NCI-H1417 treated with DMSO at 0.1 percent for 48 hours (cell line): ENCODE results near the gene GLYATL1.

Experiments
- DNase-seq: peaks from one replicate; lab custom pipeline; 2025; lab: John Stamatoyannopoulos, UW

The GLYATL1 gene

DNA sequence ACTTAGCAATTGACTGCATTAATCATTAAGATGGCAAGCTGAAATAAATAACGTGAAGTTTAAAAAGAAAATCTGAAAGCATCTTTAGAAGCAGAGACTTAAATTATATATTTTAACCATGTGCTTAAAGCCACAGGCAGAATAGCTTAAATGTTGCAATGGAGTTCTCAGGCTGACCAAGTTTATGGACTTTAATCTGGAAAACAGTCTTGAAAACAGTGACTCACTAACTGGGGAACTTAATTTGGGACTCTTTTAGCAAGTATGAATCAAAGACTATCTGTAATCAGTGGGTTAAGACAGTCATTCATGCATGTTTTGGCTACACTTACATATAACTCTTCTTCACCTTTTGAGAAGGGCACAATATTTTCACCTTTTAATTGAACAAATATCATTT, 12.6 kb upstream of the GLYATL1 start:
- no peak for DNase-seq

DNA sequence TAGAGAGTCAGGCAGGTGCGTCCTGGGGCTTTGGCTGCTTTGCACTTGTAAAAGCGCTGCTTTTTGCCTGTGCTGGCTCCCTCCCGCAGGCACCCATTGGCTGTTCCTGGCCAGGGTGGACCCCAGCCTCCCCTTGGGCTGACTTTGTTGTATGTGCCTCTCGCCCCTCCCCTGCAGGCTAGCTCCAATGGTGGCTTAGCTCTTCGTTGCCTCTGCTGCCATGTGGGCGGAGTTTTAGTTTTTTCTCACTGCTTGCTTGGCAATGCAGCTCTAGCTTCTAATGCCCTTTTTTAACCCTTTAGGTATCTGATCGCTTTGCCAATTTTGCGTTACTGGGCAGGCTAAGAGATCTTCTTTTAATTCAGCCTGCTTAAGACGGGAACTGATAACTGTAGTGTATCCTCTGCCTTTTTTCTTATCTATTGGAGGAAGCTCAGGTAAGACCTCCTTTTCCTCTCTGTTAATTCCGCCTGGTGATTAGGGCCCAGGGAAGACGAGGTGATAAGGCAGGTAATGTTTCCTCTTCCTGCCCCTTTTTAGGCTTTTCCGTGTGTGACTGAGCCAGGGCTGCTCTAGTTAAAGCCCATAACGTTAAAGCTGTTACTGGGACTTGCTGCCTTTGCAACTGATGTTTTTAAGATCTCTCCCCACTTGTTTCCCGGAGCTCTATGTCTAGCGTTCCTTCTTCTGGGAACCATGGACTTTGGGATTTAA, 11.7 kb upstream of the GLYATL1 start:
- DNase-seq = no peak

DNA sequence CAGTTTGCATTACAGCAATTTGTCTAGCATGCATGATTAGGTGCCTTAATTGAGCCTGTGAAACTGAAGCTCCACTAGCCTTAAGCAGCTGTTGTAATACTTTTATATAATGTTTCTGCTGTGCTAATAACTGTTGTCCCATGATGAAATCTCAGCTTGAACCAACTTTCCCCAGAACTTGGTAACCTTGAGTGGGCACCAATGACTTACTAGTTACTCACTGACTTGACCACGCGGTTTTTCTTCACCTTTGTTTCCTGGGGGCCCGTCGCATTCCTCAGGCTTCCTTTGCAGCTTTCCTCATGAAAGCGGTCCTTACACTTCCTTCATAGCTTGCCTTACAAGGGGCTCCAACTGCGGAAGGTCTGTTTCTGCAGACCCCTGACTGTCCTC, 11.2 kb upstream of the GLYATL1 start:
- DNase-seq = no peak

DNA sequence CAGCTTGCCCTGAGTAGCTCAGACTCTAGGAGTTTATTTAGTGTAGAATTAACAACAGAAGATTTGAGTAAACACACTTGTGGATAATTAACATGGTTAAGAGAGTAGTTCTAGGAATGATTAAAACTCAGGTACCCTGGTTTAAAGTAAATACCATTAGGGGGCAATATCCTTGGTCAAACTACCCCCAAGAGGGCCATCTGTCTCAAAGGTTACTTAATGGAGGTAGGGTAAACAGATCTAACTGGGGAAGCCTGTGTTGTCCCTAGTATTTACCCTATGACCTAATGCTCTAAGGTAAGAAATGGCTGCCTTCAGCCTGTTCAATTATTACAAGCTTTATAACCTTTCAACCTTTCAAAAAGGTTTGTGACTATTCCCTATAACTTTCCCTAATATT, 10.6 kb upstream of the GLYATL1 start:
- DNase-seq = no peak

DNA sequence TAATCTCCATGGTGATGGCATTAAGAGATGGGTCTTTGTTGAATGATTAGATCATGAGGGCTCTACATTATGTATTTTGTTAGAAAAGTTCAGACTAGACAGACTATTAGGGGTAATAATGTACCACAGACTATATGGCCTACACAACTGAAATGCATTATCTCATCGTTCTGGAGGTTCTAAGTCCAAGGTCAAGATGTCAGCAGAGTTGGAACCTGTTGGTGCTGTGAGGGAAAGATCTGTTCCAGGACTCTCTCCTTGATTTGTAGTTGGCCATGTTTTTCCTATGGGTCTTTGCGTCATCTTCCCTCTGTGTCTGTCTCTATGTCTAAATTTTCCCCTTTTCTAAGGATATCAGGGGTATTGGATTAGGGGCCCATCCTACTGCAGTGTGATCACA, 8.4 kb upstream of the GLYATL1 start:
- no peak for DNase-seq

DNA sequence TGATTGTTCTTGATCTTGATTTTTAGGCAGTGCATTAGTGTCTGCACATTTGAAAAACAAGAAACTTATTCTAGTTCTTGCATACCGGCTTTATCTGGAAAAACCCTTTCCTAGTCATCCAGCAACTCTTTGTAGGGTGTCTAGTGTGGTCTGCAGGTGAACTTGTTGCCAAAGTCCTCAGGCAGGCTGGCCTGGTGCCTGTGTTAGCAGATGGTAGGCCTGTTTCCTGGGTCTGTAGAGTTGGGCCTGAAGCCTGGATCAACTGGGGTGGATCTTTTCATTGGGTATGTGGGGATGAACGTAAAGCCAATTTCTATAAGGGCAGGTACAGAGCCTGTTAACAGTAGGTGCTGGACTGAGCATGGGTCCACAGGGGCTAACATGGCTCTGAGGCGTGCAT, 5.6 kb upstream of the GLYATL1 start:
- DNase-seq = no peak

DNA sequence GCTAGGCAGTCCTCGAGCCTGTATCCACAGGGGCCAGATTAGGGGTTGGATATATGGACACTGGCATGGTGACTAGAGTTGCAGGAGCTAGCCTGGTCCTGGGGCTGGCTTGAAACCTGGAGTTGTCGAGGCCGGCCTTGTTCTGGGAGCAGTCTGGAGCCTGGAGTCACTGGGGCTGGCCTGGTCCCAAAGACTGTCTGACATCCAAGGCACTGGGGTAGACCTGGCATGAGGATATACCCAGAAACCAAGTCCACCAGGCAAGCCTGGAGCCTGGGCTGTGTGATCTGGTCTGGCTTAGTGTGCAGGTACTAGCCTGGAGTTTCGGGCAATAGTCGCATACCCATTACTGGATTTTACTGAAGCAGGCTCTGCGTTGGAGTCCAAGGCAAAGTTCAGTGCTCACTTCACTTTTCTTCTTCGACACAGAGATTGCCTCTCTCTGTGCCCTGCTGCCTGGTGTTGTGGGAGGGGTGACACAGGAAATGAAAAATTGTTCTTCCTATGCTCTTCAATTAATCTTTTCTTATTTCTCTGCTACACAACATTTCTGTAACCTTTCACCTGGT, 4.3 kb upstream of the GLYATL1 start:
- DNase-seq = no peak

DNA sequence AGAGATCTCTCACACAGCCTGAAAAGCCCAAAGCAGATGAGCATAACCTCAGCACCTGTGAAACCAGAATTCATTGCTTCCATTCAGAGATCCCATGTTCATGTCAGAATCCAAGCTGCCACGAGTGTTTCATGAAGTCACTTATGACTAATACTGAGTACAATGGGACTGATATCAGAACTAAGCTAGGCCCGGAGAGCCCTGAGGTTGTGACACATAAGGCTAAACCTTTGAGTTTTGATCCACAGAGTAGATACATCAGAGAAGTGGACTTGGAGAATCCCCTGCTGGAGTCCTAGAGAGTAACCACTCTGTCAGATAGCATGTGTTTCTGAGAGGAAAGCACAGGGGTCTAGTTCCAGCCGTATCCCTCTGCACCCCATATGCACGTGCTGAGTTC, 890 bp upstream of the GLYATL1 start:
- no peak for DNase-seq

DNA sequence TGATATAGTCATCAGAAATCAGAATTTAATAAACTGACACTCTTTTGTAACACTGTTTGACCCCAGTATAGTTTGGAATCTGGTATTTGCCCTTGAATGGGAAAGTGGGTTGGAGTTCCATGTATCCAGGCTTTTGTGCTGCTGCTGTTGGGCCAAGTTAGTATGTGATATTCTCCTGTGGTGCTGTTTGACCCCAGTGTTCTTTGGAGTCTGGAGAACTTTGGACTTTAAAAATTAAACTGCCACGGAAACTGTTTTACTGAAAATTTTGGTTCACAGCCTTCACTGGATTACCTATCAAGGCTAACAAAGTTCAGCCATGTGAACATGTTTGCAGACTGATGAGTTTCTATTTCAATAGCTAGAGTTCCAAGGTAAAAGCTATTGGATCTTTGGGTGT, 740 bp downstream of the GLYATL1 start:
- no peak for DNase-seq

DNA sequence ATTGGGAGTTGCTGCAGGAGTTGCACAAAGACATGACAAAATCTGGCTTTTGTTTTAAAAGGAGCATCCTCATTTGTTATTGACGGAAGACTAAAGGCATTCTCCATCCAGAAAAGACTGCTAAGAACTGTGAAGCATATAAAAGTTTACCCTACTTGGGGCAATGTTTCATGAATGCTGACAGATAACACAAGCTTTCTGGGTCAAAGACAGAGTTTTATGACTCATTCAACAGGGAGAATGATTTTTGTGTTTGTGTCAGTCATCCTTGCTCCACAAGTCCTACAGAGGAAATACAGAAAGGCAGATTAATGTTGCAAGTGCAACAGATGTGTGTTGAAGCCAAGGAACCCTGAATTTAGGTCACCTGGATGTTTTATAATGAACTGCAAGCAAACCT, 2.5 kb downstream of the GLYATL1 start:
- DNase-seq = no peak

DNA sequence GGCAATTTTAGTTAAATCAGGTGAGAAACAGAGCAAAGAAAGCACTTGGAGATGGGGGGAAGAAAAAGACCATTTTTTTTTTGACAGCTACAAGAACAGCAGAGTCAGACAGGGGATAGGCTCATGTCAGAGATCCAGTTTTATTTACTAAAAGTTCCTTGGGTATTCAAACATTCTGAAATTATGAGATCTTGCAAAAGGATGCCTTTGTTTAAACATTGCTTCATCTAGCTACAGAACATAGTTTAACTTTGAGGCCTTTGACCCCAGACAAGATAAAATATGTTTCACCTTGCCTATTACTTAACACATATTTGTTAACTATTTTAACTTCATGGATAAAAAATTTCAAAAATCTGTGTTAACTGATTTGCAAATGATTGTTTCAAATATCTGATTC, 6.4 kb downstream of the GLYATL1 start:
- DNase-seq = no peak

DNA sequence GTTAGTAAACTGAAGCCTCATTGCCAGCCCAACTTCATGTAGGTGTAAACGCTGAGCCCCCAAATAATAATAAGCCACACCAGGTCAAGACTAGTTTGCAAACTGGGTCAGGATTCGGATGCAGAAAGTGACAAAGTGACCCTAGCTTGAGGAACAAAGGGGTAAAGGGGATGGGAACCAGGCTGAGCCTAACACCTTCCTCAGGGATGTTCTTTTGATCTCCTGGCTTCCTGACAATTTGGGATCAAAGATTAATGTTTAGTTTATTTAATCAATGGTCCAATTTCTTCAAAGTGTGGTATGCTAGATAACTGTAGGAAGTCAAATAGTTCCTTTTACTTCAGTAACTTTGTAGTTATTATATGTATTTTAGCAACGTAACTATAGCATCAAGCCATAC, 9.9 kb downstream of the GLYATL1 start:
- no peak for DNase-seq

DNA sequence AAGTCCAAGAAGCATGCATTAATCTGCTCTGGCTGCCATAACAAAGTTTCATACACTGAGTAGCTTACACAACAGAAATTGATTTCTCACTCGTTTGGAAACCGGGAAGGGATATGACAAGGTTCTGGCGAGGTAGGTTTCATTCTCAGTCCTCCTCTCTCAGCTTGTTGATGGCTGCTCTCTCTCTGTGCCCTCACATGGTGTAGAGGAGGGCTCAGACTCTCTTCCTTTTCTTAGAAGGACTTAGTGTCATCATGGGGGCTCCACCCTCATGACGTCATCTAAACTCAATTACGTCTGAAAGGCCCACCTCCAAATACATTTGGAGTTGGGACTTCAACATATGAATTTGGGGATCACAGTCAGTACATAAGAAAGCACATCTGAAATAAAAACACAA, 18.6 kb downstream of the GLYATL1 start:
- DNase-seq = no peak

DNA sequence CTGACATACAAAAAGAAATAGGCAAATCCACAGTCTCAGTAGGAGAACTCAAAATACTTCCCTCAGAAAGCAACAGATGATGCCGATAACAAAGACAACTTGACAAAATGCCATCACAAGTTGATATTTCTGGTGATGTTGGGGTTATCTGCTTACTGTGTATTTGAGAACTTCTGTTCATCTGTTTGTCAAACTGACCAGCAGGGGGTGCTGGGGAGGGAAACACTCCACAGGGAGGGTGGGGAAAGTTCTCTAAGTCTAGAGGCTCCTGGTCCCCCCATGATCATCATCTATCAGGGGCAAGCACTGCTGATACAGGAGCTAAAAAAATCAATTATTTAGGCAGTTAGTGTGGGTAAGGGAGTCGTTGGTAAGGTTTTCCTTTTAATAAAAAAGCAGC, 19.2 kb downstream of the GLYATL1 start:
- DNase-seq = no peak

DNA sequence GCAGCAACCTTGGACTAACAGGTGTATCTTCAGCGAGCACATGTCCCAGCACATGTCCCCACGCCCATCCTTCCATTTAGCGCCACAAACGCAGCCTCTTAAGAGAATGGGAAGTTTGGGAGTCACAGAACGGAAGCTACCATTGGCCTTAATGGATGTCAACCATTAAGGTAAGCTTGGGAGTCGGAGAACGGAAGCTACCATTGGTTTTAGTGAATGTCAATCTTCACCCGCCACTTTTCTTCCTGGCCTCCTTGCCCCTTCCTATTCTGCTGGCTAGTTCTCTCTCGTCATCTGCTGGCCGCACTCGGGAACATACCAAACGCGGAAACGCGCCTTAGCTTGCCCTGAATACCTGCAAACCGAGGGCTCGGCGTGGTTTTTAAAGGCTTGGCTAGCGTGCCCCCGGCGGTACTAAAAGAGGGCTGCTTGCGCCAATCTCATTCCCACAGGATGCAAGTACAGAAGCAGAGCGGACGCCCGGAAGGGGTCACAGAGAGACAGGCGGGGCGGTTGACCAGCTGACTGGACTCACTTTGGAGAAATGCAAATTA, 24.3 kb downstream of the GLYATL1 start:
- DNase-seq = no peak

DNA sequence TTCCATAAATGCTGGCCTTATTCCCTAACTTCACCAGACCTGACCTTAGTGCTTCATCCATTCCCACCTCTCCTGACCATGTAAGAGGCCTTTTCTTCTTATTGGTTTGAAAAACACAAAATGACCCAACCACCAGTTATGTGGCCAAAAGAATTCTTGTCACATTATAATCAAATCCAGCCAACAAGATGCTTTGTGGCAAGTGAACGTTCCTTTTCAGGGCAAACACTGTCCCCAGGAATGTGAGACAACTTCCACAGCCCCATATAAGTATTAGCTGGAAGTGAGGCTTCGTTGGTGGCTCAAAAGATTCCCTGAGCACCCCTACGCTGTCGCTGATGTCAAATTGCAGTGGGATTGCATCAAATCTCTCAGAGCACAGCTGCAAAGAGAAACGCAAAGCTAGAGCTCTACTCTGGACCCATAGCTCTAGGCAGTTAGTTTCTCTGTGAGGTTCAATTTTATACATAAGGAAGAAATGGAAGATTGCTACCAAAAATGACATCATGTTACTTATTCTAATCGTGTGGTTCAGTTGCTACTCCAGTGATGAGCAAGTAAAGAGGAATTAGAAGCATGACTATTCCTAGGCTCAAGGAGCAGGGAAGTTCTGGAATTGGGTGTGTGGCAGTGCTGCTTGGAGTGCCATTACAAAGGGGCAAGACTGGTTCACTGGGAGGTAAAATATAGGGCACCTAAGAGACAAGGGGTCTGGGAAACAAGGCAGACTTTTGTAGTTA, 26.1 kb downstream of the GLYATL1 start:
- DNase-seq = no peak

DNA sequence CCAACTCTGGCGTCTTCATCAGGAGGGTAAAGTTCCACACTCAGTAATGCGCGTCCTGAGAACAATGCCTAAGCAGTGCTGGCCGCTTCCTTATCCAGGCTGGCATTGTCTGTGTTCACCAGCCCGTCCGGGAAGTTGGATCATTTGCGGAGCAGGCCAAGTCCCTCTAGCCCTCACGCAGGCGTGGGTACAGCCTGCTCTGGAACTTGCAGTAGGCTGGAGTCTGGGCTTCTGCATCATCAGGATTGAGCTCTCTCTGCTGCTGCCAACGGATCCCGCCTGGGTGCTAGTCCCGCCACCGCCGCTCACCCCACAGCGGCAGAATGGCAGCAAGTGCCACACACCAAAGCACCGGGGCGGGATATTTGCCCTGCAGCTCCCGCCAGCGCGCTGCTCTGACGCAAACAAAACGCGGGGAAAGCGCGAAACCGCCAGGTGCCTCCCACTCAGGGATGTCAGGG, 29.0 kb downstream of the GLYATL1 start:
- DNase-seq = no peak

DNA sequence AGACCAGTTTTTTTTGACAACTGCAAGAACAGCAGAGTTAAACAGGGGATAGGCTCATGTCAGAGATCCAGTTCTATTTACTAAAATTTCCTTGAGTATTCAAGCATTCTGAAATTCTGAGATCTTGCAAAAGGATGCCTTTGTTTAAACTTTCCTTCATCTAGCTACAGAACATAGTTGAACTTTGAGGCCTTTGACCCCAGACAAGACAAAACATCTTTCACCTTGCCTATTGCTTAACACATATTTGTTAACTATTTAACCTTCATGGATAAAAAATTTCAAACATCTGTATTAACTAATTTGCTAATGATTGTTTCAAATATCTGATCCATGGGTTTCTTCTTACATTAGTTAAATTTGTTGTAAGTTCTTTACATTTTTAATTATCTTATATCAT, 38.2 kb downstream of the GLYATL1 start:
- no peak for DNase-seq

DNA sequence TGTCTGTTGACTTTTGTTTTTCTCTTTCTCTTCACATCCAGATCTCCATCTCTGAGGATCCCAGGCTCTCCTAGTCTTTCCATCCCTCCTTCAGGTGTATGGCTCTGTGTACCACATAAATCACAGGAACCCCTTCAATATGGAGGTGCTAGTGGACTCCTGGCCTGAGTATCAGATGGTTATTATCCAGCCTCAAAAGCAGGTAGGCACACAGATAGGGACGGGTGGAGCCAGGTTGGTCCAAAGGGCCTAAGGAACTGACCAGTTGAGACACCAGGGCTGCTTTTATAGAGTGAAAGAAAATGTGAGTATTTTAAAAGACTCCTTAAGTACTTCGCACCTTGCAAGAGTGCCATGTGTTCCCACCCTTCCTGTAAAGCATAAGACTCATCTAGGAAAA, 39.9 kb downstream of the GLYATL1 start:
- no peak for DNase-seq

DNA sequence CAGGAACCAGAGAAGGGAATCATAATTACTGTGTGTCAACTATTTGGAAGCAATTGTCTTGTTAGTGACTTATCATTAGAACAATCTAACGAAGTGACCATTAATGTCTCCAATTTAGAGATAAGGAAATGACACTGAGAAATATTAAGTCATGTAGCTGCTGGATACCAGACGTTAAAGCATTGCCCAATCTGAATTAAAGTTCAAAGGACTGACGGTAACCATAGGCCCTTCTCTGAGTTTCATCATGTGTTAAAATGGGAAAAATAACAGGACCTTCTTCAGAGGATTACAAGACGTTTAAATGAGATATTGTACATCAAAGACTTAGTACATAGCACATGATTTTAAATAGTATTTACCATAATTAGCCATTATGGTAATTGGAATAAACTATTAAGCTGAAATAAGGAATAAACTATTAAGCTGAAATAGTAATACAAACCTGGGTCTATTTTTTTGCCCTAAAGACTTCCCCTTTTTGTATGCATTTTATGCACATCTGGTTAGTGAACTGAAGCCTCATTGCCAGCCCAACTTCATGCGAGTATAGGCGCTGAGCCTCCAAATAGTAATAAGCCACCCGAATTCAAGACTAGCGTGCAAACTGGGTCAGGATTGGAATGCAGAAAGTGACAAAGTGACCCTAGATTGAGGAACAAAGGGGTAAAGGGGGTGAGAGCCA, 41.0 kb downstream of the GLYATL1 start:
- no peak for DNase-seq

DNA sequence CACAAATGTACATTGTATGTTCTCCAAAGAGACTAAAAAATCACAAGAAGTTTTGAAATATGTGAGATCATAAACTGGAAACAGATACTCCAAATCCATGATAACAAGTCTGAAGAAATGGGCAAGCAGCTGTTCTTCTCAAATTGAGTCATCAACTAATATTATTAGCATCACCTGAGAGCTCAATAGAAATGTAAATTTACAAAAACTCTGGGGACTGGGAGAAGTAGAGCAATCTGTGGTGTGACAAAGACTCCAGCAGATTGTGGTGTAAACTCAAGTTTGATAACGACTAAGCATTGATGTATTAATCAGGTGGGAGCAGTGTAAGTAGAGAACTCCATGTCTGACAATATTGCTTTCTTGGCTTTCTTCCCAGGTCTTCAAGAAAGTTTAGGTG, 53.2 kb downstream of the GLYATL1 start:
- DNase-seq = no peak

DNA sequence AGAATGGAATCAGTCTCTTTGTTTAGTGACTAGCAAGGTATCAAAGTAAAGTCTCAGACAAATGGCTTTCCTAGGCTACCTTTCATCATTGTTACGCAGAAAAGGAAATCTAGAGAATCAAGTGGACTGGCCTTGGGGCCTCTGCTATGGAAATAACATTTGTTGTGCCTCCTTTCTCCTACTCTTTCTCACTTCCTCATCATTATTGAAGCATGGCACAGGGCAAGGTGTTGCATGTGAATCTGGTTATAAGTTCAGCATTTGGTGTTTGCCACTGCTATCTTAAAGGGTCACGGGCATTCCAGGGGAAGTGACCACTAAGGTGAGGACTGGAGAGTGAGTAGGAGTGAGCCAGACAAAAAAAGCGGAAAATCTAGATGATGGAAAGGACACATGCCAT, 54.9 kb downstream of the GLYATL1 start:
- no peak for DNase-seq
